Measurements from ENCODE around the gene CNST.

DNA sequence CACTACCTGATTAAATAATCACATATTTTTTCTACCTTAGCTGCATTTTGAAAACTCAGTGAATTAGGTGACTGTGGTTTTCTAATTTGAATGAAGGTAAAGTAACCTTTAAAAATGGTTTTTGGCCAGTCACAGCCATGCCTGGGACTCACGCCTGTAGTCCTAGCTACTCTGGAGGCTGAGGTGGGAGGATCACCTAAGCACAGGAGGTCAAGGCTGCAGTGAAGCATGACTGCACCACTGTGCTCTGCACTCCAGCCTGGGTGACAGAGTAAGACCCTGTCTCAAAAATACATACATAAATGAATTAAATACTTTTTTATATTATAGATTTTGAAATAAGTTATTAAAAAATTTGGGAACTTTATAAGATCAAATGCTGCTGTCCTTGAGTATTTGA lies 5.7 kb downstream of the CNST start:
- TF ChIP-seq POLR2AphosphoS5 (IDR thresholded peaks at IDR 0.05; ENCODE audit: low read depth, low read length) (no peak), POLR2A (IDR thresholded peaks at IDR 0.05; ENCODE audit: low read depth, low read length) (no peak)
